ENCODE measurements around the gene ERBB2. TPM values are rescaled to one million over a fixed set of nuclear protein-coding genes. Genes with fewer than 3 reads are reported as not detected.

The ERBB2 gene
- total and polyA plus RNA-seq, 2 of the 13 experiments (the other 11 are each of a cell fraction or from before 2014, with no cell fraction given) = 57.7 to 64.1 TPM

DNA sequence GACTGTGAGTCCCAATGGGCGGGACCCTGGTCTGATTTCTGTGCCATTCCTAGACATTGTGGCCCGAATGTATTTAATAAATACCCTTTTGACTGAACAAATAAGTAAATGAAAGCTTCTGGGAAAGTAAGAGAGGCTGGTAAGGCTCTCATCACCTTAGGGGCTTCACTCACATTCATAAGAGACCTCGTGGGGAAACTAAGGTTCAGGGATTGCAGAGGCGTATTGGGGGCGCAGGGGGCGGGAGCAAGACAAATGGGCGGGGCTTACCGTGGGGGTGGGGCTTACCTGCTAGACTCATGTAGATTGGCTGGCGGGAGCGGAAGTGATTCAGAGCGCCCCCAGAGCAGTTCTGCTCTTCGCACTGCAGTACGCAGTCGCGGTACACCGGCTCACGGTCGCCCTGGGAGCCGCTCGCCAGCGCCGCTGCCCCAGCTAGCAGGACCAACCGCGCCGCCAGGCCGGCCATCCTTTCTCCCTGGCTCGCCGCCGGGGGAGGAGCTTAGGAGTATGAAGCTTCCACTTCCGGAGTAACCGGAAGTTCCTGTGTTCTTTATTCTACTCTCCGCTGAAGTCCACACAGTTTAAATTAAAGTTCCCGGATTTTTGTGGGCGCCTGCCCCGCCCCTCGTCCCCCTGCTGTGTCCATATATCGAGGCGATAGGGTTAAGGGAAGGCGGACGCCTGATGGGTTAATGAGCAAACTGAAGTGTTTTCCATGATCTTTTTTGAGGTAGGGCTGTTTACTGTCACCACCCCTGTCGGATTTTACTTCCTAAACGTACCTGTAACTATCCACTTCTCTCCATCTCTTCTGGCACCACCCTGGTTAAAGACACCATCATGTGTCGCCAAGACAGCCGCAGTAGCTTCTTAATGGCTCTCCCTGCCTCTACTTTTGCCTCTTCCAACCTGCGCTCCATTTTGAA is 12.1 kb upstream of the ERBB2 start, which contains the start of gene PGAP3 (continued):
- TF ChIP-seq, protein P1, sequence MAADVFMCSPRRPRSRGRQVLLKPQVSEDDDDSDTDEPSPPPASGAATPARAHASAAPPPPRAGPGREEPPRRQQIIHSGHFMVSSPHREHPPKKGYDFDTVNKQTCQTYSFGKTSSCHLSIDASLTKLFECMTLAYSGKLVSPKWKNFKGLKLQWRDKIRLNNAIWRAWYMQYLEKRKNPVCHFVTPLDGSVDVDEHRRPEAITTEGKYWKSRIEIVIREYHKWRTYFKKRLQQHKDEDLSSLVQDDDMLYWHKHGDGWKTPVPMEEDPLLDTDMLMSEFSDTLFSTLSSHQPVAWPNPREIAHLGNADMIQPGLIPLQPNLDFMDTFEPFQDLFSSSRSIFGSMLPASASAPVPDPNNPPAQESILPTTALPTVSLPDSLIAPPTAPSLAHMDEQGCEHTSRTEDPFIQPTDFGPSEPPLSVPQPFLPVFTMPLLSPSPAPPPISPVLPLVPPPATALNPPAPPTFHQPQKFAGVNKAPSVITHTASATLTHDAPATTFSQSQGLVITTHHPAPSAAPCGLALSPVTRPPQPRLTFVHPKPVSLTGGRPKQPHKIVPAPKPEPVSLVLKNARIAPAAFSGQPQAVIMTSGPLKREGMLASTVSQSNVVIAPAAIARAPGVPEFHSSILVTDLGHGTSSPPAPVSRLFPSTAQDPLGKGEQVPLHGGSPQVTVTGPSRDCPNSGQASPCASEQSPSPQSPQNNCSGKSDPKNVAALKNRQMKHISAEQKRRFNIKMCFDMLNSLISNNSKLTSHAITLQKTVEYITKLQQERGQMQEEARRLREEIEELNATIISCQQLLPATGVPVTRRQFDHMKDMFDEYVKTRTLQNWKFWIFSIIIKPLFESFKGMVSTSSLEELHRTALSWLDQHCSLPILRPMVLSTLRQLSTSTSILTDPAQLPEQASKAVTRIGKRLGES (CRISPR knock-in tag; IDR thresholded peaks at IDR 0.05; ENCODE audit: borderline replicate concordance) = no peak
- 0 out of 2 replicates have a peak, but pooled peaks have one; percentile 19 for TF ChIP-seq FOXK2 (IDR thresholded peaks at IDR 0.05)
- TF ChIP-seq AGO1 (IDR thresholded peaks at IDR 0.05; ENCODE audit: low read depth, low read length, poor library complexity, severe bottlenecking) = no peak
- TF ChIP-seq MTA3 (CRISPR knock-in tag; IDR thresholded peaks at IDR 0.05) = no peak
- no peak; the same call in 1 of the 2 replicates for TF ChIP-seq KLF11 (CRISPR knock-in tag; IDR thresholded peaks at IDR 0.05)
- TF ChIP-seq ZNF468 (CRISPR knock-in tag; IDR thresholded peaks at IDR 0.05) = no peak
- TF ChIP-seq NPAS2 (CRISPR knock-in tag; IDR thresholded peaks at IDR 0.05; ENCODE audit: borderline replicate concordance) = no peak
- peak; percentile 65; the same call in 1 of the 2 replicates for TF ChIP-seq ZNF678 (CRISPR knock-in tag; IDR thresholded peaks at IDR 0.05)
- no peak for TF ChIP-seq ZFP36L2 (CRISPR knock-in tag; IDR thresholded peaks at IDR 0.05)
- TF ChIP-seq, protein P2, sequence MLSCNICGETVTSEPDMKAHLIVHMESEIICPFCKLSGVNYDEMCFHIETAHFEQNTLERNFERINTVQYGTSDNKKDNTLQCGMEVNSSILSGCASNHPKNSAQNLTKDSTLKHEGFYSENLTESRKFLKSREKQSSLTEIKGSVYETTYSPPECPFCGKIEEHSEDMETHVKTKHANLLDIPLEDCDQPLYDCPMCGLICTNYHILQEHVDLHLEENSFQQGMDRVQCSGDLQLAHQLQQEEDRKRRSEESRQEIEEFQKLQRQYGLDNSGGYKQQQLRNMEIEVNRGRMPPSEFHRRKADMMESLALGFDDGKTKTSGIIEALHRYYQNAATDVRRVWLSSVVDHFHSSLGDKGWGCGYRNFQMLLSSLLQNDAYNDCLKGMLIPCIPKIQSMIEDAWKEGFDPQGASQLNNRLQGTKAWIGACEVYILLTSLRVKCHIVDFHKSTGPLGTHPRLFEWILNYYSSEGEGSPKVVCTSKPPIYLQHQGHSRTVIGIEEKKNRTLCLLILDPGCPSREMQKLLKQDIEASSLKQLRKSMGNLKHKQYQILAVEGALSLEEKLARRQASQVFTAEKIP (CRISPR knock-in tag; IDR thresholded peaks at IDR 0.05; ENCODE audit: borderline replicate concordance) = no peak
- TF ChIP-seq, protein P3, sequence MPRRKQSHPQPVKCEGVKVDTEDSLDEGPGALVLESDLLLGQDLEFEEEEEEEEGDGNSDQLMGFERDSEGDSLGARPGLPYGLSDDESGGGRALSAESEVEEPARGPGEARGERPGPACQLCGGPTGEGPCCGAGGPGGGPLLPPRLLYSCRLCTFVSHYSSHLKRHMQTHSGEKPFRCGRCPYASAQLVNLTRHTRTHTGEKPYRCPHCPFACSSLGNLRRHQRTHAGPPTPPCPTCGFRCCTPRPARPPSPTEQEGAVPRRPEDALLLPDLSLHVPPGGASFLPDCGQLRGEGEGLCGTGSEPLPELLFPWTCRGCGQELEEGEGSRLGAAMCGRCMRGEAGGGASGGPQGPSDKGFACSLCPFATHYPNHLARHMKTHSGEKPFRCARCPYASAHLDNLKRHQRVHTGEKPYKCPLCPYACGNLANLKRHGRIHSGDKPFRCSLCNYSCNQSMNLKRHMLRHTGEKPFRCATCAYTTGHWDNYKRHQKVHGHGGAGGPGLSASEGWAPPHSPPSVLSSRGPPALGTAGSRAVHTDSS (CRISPR knock-in tag; conservative IDR thresholded peaks at IDR 0.05) = no peak
- TF ChIP-seq ZFP36L1 (CRISPR knock-in tag; IDR thresholded peaks at IDR 0.05) = no peak
- peak; percentile 42; the same call in 1 of the 2 replicates for TF ChIP-seq ZNF816 (CRISPR knock-in tag; IDR thresholded peaks at IDR 0.05; ENCODE audit: borderline replicate concordance)
- peak; percentile 47; the same call in 1 of the 2 replicates for TF ChIP-seq DR1 (CRISPR knock-in tag; IDR thresholded peaks at IDR 0.05)
- TF ChIP-seq, protein P4, sequence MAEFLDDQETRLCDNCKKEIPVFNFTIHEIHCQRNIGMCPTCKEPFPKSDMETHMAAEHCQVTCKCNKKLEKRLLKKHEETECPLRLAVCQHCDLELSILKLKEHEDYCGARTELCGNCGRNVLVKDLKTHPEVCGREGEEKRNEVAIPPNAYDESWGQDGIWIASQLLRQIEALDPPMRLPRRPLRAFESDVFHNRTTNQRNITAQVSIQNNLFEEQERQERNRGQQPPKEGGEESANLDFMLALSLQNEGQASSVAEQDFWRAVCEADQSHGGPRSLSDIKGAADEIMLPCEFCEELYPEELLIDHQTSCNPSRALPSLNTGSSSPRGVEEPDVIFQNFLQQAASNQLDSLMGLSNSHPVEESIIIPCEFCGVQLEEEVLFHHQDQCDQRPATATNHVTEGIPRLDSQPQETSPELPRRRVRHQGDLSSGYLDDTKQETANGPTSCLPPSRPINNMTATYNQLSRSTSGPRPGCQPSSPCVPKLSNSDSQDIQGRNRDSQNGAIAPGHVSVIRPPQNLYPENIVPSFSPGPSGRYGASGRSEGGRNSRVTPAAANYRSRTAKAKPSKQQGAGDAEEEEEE (CRISPR knock-in tag; IDR thresholded peaks at IDR 0.05; ENCODE audit: borderline replicate concordance) = peak; percentile 43; the same call in 1 of the 2 replicates
- no peak for TF ChIP-seq PAX8 (CRISPR knock-in tag; IDR thresholded peaks at IDR 0.05; ENCODE audit: borderline replicate concordance)
- TF ChIP-seq ZMYM3 (CRISPR knock-in tag; IDR thresholded peaks at IDR 0.05) = no peak
- TF ChIP-seq KDM4B (CRISPR knock-in tag; IDR thresholded peaks at IDR 0.05) = no peak
- TF ChIP-seq HDAC1 (CRISPR knock-in tag; IDR thresholded peaks at IDR 0.05) = no peak; the same call in 1 of the 2 replicates
- no peak; the same call in 1 of the 2 replicates for TF ChIP-seq MXD4 (CRISPR knock-in tag; IDR thresholded peaks at IDR 0.05)
- no peak for TF ChIP-seq RFX1 (IDR thresholded peaks at IDR 0.05)
- TF ChIP-seq SMC3 (IDR thresholded peaks at IDR 0.05; ENCODE audit: low read length) = peak; percentile 16; the same call in 1 of the 2 replicates
